ENCODE results near the gene DSCAM.

DSCAM gene

GRCh38 chr21:40882192-40882915 lies 35.4 kb upstream of the DSCAM start:
- H3K4me2 ChIP-seq (ENCODE audit: low read length) = no peak overlapping the region
- H3K4me3 ChIP-seq (ENCODE audit: low read depth, low read length, poor library complexity, severe bottlenecking) = no peak overlapping the region
- H3K4me1 ChIP-seq (ENCODE audit: insufficient read depth, low read length, severe bottlenecking) = no peaks in the 10 kb centered on the region
- no peaks in the 10 kb centered on the region for H3K79me2 ChIP-seq (ENCODE audit: insufficient read depth, low read length)
- no peak overlapping the region for H3K27ac ChIP-seq (ENCODE audit: low read depth, low read length, poor library complexity, severe bottlenecking)
- H3K36me3 ChIP-seq (ENCODE audit: insufficient read depth, low read length) = no peaks in the 10 kb centered on the region
- no peaks in the 10 kb centered on the region for H3K9me3 ChIP-seq (ENCODE audit: low read length)
- H4K20me1 ChIP-seq (ENCODE audit: insufficient read depth, low read length) = no peaks in the 10 kb centered on the region
- no peaks in the 10 kb centered on the region for H3K27me3 ChIP-seq (ENCODE audit: insufficient read depth, low read length)
- H2AFZ ChIP-seq (ENCODE audit: low read length) = no peak overlapping the region
- no peak for TF ChIP-seq EZH2 (IDR thresholded peaks at IDR 0.05; ENCODE audit: borderline replicate concordance, low read length)
- TF ChIP-seq, protein P1, sequence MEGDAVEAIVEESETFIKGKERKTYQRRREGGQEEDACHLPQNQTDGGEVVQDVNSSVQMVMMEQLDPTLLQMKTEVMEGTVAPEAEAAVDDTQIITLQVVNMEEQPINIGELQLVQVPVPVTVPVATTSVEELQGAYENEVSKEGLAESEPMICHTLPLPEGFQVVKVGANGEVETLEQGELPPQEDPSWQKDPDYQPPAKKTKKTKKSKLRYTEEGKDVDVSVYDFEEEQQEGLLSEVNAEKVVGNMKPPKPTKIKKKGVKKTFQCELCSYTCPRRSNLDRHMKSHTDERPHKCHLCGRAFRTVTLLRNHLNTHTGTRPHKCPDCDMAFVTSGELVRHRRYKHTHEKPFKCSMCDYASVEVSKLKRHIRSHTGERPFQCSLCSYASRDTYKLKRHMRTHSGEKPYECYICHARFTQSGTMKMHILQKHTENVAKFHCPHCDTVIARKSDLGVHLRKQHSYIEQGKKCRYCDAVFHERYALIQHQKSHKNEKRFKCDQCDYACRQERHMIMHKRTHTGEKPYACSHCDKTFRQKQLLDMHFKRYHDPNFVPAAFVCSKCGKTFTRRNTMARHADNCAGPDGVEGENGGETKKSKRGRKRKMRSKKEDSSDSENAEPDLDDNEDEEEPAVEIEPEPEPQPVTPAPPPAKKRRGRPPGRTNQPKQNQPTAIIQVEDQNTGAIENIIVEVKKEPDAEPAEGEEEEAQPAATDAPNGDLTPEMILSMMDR (IDR thresholded peaks at IDR 0.05; ENCODE audit: low read length) = no peak
- H3K9ac ChIP-seq (ENCODE audit: low read length) = no peak overlapping the region
- no peaks in the 10 kb centered on the region for H3F3A ChIP-seq (ENCODE audit: insufficient read depth, low read length)
- H3K9me2 ChIP-seq (ENCODE audit: low read depth, low read length) = no peaks in the 10 kb centered on the region

DNA sequence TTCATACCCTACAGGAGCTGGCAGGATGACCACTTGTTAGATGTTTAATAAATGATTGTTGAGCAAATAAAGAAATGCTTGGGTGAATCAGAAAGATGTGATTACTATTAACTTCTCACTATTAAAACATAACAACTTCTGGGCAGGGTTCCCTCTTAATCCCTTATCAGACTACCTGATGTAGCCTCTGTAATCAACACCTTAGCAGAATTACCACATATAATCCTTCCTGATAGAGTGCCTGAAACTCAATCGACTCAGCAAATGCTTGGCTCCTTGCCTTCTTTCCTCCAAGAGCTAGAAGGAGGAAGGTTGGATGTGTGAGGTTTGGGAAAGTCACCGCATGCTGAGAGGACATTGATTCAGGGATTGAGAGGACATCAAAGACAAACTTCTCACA lies 34.8 kb upstream of the DSCAM start:
- Histone ChIP-seq H4K20me1 (ENCODE audit: insufficient read depth, low read length) (no peaks in the 10 kb centered on the region), H3K27me3 (ENCODE audit: insufficient read depth, low read length) (no peaks in the 10 kb centered on the region), H3K4me2 (ENCODE audit: low read length) (no peak overlapping the region), H3K9me2 (ENCODE audit: low read depth, low read length) (no peaks in the 10 kb centered on the region), H3K36me3 (ENCODE audit: insufficient read depth, low read length) (no peaks in the 10 kb centered on the region), H3K27ac (ENCODE audit: low read depth, low read length, poor library complexity, severe bottlenecking) (no peak overlapping the region), H3F3A (ENCODE audit: insufficient read depth, low read length) (no peaks in the 10 kb centered on the region), H2AFZ (ENCODE audit: low read length) (no peak overlapping the region), H3K79me2 (ENCODE audit: insufficient read depth, low read length) (no peaks in the 10 kb centered on the region), H3K9ac (ENCODE audit: low read length) (no peak overlapping the region), H3K9me3 (ENCODE audit: low read length) (no peaks in the 10 kb centered on the region), H3K4me1 (ENCODE audit: insufficient read depth, low read length, severe bottlenecking) (no peaks in the 10 kb centered on the region), H3K4me3 (ENCODE audit: low read depth, low read length, poor library complexity, severe bottlenecking) (no peak overlapping the region)
- no peak for TF ChIP-seq EZH2 (IDR thresholded peaks at IDR 0.05; ENCODE audit: borderline replicate concordance, low read length)
- TF ChIP-seq, protein P1 (IDR thresholded peaks at IDR 0.05; ENCODE audit: low read length) = no peak

GRCh38 chr21:40871099-40871498 lies 24.1 kb upstream of the DSCAM start:
- Histone ChIP-seq H2AFZ (ENCODE audit: low read length) (no peak overlapping the region), H3K9me3 (ENCODE audit: low read length) (no peaks in the 10 kb centered on the region), H3K4me2 (ENCODE audit: low read length) (no peak overlapping the region), H3F3A (ENCODE audit: insufficient read depth, low read length) (no peaks in the 10 kb centered on the region), H3K27ac (ENCODE audit: low read depth, low read length, poor library complexity, severe bottlenecking) (no peak overlapping the region), H3K4me3 (ENCODE audit: low read depth, low read length, poor library complexity, severe bottlenecking) (no peak overlapping the region), H4K20me1 (ENCODE audit: insufficient read depth, low read length) (no peaks in the 10 kb centered on the region), H3K36me3 (ENCODE audit: insufficient read depth, low read length) (no peaks in the 10 kb centered on the region), H3K4me1 (ENCODE audit: insufficient read depth, low read length, severe bottlenecking) (no peaks in the 10 kb centered on the region), H3K9me2 (ENCODE audit: low read depth, low read length) (no peaks in the 10 kb centered on the region), H3K79me2 (ENCODE audit: insufficient read depth, low read length) (no peaks in the 10 kb centered on the region), H3K9ac (ENCODE audit: low read length) (no peak overlapping the region), H3K27me3 (ENCODE audit: insufficient read depth, low read length) (no peaks in the 10 kb centered on the region)
- TF ChIP-seq, protein P1 (IDR thresholded peaks at IDR 0.05; ENCODE audit: low read length) = no peak
- no peak for TF ChIP-seq EZH2 (IDR thresholded peaks at IDR 0.05; ENCODE audit: borderline replicate concordance, low read length)

Data from OCI-LY1 (cell line).